Activated T-cell treated with anti-CD3 and anti-CD28 coated beads for 24 hours (primary cell): Measurements from ENCODE around the gene PDCD7.
"Not testable (repeated sequence)": the region's sequence is repeated elsewhere in the genome, so short reads cannot be mapped to it uniquely, and the experiment has no call there.

Experiments
- DNase-seq: peaks from one replicate; pipeline ENCODE4 v3.0.0-alpha.2; 2020; ENCODE audit warnings: low read depth

Gene PDCD7

DNA sequence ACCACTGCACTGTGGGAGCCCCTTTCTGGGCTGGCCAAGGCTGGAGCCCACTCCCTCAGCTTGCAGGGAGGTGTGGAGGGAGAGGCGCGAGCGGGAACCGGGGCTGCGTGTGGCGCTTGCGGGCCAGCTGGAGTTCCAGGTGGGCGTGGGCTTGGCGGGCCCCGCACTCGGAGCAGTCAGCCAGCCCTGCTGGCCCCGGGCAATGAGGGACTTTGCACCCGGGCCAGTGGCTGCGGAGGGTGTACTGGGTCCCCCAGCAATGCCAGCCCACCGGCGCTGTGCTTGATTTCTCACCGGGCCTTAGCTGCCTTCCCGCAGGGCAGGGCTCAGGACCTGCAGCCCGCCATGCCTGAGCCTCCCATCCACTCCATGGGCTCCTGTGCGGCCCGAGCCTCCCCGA is 58.7 kb downstream of the PDCD7 start:
- not testable (repeated sequence) for DNase-seq

DNA sequence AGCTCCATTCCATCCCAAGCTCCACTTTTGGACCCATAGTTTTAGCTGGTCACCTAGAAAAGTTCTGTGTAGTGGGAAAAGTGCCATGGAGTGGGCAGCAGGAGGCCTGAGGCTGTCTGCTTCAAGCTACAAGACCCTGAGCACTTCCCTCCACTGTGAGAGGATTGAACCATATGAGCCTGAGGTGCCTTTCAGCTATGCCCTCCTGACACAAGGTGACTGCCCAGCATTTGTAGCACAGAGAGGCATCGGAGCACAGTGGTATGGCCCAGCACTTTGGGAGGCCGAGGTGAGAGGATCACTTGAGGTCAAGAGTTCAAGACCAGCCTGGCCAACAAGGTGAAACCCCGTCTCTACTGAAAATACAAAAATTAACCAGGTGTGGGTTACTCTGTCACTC is 61.0 kb downstream of the PDCD7 start:
- DNase-seq = no peak

DNA sequence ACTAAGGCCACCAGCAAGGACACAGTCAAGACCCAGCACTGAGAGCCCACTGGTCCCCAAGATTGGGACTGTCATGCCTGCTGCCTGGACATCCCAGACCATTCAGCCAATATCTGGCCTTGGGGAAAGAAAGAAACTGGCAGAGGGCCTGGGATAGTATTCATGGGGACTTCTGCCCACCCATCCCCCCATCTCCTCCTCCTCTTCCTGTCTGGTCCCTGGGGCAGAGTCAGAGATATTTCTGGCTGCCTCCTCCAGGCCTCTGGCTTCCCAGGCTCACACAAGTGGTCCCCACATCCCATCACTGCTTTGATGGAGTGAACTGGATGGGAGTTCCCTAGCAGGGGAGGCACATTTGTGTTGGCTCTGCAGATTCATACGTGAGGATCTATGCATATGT is 61.6 kb downstream of the PDCD7 start:
- no peak for DNase-seq

DNA sequence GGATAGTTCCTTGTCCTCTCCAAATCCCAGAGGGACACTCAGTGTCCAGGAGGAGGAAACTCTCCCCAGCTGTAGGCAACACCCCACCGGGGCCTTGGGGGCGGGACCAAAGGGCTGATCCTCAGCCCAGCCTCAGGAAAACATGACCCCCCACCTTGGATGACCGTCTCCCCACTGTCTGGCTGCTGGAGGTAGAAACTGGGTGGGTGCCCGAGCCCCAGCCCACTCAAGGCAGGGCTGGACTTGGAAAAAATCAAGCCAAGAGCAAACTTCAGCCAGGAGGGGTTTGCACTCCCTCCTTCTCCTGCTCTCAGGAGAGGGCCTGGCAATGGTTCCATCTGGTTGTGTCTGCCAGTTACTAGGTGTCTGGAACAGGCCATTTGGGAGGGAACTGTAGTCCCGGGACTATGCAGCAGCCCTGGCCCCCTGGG is 62.2 kb downstream of the PDCD7 start:
- DNase-seq = no peak

DNA sequence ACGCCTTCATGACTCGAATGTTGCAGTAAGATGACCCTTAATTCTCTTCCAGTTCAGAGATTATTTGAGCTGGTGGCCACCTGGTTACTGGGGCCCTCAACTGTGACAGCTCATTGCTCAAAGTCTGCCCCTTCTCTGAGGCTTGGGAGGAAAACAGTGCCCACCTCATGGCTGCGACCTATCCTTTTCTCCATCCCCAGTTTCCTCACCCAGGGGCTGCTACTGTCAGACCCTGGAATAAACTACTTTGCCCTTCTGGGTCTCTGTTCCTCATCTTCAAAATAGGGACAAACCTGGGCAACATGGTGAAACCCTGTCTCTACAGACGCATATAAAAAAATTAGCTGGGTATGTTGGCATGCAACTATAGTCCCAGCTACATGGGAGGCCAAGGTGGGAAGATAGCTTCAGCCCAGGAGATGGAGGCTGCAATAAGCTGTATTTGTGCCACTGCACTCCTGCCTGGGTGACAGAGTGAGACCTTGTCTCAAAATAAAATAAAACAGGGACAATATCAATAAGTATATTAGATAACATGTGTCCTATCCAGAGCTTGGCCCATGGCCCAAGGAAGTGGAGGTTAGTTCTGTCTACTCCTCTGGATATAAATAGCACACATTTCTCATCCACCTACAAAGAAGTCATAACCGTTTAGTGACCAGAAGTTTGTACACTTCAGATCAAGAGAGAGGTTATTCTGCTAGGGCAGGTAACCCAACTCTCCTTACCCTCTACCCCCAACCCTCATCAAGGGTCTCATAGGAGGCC is 63.6 kb downstream of the PDCD7 start:
- DNase-seq = no peak

DNA sequence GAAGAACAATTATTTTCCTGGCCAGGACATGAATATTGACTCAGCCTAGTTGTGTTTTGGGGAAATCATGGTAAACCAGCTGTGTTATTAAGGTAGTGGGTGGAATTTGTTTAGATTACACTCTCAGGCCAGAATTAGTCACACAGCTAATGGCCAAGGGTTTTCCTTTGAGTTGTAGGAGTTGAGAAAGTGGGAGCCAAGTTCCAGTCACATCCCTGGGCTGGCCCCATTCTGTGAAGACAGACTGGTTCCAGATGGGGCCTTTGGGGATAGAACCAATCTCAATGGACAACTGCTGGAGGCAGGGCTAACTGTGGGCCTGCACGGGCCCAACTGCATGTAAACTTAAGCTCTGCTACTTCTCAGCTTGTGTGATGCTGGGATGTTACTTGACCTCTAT is 64.4 kb downstream of the PDCD7 start:
- DNase-seq = no peak

DNA sequence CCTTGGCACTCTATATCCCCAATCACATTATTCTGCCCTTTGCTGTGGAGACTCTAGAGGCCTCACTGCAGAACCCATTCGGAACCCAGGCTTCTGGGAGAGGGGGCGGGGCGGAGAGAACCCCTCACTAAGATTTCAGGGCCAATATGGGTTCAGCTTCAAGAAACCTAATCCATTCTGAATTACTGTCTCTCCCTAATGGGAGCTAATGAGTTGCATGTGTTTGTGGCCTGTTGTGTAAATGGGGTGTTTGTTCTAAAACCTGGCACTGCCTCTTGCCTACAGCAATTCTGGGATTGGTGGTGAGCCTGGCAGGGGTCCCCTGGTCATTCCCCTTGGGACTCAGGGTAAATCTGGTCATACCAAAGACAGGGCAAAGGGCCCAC is 65.2 kb downstream of the PDCD7 start:
- no peak for DNase-seq

DNA sequence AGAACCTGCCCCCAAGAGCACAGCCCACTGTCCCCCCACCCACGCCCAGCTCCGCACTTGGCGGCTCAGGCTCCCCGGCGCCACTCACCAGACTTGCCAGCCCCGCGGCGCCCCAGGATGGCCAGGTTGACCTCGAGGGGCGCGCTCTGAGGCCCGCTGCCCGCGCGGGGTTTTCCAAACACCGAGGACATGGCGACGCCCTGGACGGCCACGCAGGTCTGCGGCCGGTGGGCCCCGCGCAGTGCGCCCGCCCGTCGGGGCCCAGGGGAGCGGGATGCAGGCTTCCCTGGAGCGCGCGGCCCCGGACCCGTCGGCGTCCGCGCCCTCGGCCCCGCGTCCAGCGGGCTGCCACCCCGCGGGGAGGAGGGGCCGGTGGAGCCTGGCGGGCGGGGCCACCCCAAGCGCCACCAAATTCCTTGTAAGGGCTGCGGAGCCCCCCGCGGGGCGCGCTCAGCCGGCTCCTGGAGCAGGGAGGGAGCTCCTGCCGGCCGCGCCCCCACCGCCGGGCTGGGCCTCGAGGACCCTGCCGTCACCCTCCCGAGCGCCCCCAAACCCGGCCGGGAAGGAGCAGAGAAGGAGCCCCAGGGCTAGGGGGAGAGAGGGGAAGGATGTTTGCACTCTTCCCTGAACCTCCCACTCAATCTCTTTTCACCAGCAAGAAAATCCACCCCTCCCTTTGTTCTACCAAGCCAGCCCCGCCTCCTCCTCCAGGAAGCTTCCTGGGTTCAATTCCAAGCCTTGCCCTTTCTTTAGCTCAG is 65.8 kb downstream of the PDCD7 start, which contains the start of gene RASL12:
TSS of gene RASL12 (minus strand) at position 347 of the 758 bp plus-strand sequence. CDS start at position 191, 156 bp downstream.
- DNase-seq = no peak
